Measurements from ENCODE around the gene KIRREL3. TPM values are rescaled to one million over a fixed set of nuclear protein-coding genes. Genes with fewer than 3 reads are reported as not detected.

KIRREL3 gene
- total and polyA plus RNA-seq, 2 of the 4 experiments (the other 2 are of a cell fraction): 10.9 to 15.9 TPM

DNA sequence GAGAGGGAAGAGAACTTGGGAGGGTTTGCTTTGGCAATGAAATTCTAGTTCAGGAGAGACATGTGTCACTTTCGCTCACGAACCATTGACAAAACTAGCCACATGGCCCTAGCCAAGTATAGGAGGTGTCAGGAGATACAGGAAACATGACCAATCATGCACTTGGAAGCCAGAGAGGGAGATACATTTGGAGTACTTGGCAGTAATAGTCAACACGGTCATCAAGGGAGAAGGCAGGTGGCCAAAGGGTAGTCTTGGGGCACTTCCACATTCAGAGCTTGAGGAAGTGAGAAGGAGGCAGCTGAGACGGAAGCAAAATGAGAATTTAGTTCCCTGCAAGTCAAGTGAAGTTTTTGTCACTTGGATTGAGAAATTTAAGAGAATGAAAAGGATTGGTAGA is 26.4 kb upstream of the KIRREL3 start:
- H2AK5ac ChIP-seq (ENCODE audit: low read depth, low read length): no peak overlapping the region
- H4K91ac ChIP-seq (ENCODE audit: insufficient read depth, low read depth, low read length): no peak overlapping the region
- no peak overlapping the region for H3K9ac ChIP-seq (ENCODE audit: low read depth, low read length)
- no TSS peak for BruUV-seq (replicated peaks)
- H3K4me2 ChIP-seq (ENCODE audit: low read depth, low read length): no peak overlapping the region
- no peak for ATAC-seq (ENCODE audit: low read depth)
- no peak overlapping the region for H2BK20ac ChIP-seq (ENCODE audit: low read depth, low read length)
- no peak overlapping the region for H3K27ac ChIP-seq (ENCODE audit: insufficient read depth, low read length)
- H2BK5ac ChIP-seq (ENCODE audit: low read depth, low read length, poor library complexity, severe bottlenecking): no peak overlapping the region
- H2AK9ac ChIP-seq (replicated peaks; ENCODE audit: low read depth, low read length, poor library complexity): no peak overlapping the region
- H3K9me1 ChIP-seq (ENCODE audit: insufficient read depth, low read length): no peaks in the 10 kb centered on the region
- WGBS, 2 experiments (ENCODE audit: extremely low coverage in 2 of 2, insufficient read length in 1 of 2): no CpG with 5 or more reads among the region's 4 CpGs
- no peaks in the 10 kb centered on the region for H3K79me1 ChIP-seq (ENCODE audit: low read depth in 1 of 2, low read length in 2 of 2)
- H2BK120ac ChIP-seq (ENCODE audit: low read depth, low read length): no peak overlapping the region
- DNase-seq: no peak
- intact Hi-C loops (cut with micrococcal nuclease): no loop called here
- H4K8ac ChIP-seq (ENCODE audit: low read depth in 2 of 2, low read length in 2 of 2): no peak overlapping the region
- H4K20me1 ChIP-seq (ENCODE audit: insufficient read depth, low read length): no peaks in the 10 kb centered on the region
- TF ChIP-seq NFE2L2 (IDR thresholded peaks at IDR 0.05; ENCODE audit: low read depth, low read length) (no peak), ELK1 (IDR thresholded peaks at IDR 0.05; ENCODE audit: borderline replicate concordance, low read depth, low read length) (no peak), MXI1 (IDR thresholded peaks at IDR 0.05; ENCODE audit: borderline replicate concordance, low read depth, low read length) (no peak), RCOR1 (IDR thresholded peaks at IDR 0.05; ENCODE audit: insufficient replicate concordance, low read length) (no peak), CEBPB (IDR thresholded peaks at IDR 0.05; ENCODE audit: low read depth, low read length) (no peak), MAFK (IDR thresholded peaks at IDR 0.05; ENCODE audit: low read depth, low read length) (no peak), BHLHE40 (IDR thresholded peaks at IDR 0.05; ENCODE audit: low read depth, low read length) (no peak), MAZ (IDR thresholded peaks at IDR 0.05; ENCODE audit: borderline replicate concordance, low read depth, low read length) (no peak), RAD21 (IDR thresholded peaks at IDR 0.05; ENCODE audit: low read length) (no peak), FOS (IDR thresholded peaks at IDR 0.05; ENCODE audit: low read depth, low read length) (no peak), POLR2A (IDR thresholded peaks at IDR 0.05; ENCODE audit: low read depth, low read length) (no peak), RFX5 (IDR thresholded peaks at IDR 0.05; ENCODE audit: low read depth, low read length) (no peak)
- TF ChIP-seq, protein P1, sequence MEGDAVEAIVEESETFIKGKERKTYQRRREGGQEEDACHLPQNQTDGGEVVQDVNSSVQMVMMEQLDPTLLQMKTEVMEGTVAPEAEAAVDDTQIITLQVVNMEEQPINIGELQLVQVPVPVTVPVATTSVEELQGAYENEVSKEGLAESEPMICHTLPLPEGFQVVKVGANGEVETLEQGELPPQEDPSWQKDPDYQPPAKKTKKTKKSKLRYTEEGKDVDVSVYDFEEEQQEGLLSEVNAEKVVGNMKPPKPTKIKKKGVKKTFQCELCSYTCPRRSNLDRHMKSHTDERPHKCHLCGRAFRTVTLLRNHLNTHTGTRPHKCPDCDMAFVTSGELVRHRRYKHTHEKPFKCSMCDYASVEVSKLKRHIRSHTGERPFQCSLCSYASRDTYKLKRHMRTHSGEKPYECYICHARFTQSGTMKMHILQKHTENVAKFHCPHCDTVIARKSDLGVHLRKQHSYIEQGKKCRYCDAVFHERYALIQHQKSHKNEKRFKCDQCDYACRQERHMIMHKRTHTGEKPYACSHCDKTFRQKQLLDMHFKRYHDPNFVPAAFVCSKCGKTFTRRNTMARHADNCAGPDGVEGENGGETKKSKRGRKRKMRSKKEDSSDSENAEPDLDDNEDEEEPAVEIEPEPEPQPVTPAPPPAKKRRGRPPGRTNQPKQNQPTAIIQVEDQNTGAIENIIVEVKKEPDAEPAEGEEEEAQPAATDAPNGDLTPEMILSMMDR (conservative IDR thresholded peaks at IDR 0.05; ENCODE audit: low read depth, low read length): no peak
- no peak overlapping the region for H3K23ac ChIP-seq (ENCODE audit: low read depth, low read length)
- no peak overlapping the region for H3K14ac ChIP-seq (replicated peaks; ENCODE audit: low read depth, low read length)
- H3K56ac ChIP-seq (ENCODE audit: extremely low read depth, insufficient read depth, low read length): no peak overlapping the region
- H3K4me1 ChIP-seq (ENCODE audit: control insufficient read depth, insufficient read depth, low read length): no peaks in the 10 kb centered on the region
- CTCF ChIA-PET: no interaction called here
- H3K4ac ChIP-seq (ENCODE audit: low read depth, low read length): no peak overlapping the region
- no peak overlapping the region for H2BK15ac ChIP-seq (ENCODE audit: low read depth, low read length)
- H3K9me3 ChIP-seq (ENCODE audit: control insufficient read depth, insufficient read depth, low read length): no peaks in the 10 kb centered on the region
- no peak overlapping the region for H3K18ac ChIP-seq (ENCODE audit: low read depth, low read length)
- H3K4me3 ChIP-seq (ENCODE audit: insufficient read depth, low read depth, low read length): no peak overlapping the region
- H3K27me3 ChIP-seq (ENCODE audit: control insufficient read depth, insufficient read depth, low read length): peaks cover 50% of the 10 kb centered on the region
- no peaks in the 10 kb centered on the region for H3K36me3 ChIP-seq (ENCODE audit: control insufficient read depth, insufficient read depth, low read length)
- in situ Hi-C loops (cut with MboI; ENCODE audit: low sequenced_read_pairs): no loop called here
- dilution Hi-C loops (cut with HindIII; ENCODE audit: low sequenced_read_pairs, unreplicated experiment): no loop called here
- POLR2A ChIA-PET (ENCODE audit: unreplicated experiment): no interaction called here
- H2AFZ ChIP-seq (replicated peaks; ENCODE audit: low read length, poor library complexity): no peak overlapping the region
- H4K5ac ChIP-seq (ENCODE audit: low read depth, low read length): no peak overlapping the region

All from IMR-90 (cell line).